Iris pigment epithelial cell (primary cell): Measurements from ENCODE around the gene VIPAS39.
A peak's percentile ranks its signal among the peaks of the same experiment; 100 is the strongest.
"Not testable (repeated sequence)": the region's sequence is repeated elsewhere in the genome, so short reads cannot be mapped to it uniquely, and the experiment has no call there.

Source experiments
- DNase-seq: peaks from one replicate; pipeline ENCODE4 v3.0.0-alpha.2; 2011; ENCODE audit warnings: low read depth

Gene VIPAS39

DNA sequence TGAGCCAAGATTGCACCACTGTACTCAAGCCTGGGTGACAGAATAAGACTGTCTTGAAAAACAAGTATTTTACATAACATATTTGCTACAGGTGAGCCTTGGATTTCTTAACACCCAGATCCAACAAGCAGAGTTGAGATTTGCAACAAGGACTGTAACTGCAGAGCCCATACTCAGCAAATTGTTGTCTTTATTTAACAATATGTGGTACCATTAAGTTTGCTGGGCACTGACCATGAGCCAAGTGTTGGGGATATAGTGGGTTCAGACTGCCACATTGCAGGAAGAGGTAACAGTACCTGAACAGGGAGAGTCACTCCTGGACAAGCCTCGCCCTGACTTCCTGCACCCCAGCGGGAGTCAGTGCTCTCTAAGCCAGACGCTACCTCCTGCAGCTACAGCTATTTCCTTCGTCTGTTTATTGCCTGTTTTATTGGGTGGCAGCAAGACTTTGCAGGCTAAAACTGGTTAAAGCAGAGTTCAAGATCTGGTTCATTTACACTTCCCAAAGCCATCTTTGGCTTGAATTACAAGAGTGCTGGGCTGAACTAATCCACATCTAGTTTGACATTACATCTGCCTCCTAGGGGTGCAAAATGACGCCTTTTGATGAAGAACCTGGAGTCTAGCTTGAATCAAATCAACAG is 12.9 kb upstream of the VIPAS39 start:
- DNase-seq = no peak

DNA sequence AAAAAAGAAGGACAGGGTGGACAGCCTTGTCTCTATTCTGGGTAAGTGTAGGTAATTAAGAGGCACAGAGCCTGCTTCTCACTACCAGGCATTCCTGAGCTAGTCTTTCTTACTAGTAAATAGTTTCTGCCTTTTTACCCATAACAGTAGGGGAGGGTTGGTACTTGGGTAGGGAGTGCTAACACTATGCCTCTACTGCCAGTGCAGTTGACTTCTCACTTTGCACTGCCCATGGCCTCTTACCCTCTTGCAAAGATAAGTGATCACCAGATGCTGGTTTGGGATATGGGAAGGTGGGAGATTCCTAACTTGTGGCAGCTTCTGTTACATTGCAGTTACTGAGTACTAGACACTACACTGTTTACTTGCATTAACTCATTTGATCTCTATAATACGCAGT is 12.1 kb upstream of the VIPAS39 start:
- no peak for DNase-seq

DNA sequence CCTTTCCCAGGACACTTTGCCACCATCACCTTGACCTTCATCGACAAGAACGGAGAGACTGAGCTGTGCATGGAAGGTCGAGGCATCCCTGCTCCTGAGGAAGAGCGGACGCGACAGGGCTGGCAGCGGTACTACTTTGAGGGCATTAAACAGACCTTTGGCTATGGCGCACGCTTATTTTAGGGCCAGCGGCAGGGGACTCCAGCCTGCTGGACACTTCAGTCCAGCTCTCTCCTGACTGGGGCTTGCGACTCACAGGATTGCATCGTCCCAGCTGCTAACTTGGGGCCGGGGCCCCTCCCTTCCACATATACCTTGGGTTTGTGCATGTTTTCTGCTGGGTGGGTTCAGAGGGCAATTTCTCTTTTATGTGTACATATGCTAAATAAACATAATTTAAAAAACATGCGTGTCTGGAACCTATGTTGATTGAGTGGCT is 11.7 kb upstream of the VIPAS39 start:
- no peak for DNase-seq

DNA sequence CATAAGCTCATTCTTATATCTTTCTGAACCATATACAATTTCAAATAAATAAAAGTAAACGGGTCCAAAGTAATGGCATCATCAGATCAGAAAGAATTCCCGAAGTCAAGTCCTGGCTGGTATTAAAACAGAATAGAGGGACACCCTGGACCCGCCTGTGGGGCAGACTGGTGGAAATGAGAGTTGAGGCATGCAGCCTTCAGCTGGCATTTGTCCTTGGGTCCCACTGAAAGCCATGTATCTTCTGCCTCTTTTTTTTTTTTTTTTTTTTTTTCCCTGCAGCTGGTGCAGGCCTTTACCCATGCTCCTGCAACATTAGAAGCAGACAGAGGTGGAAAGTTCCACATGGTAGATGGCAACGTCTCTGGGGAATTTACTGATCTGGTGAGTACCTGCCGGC is 10.4 kb upstream of the VIPAS39 start:
- DNase-seq = no peak

DNA sequence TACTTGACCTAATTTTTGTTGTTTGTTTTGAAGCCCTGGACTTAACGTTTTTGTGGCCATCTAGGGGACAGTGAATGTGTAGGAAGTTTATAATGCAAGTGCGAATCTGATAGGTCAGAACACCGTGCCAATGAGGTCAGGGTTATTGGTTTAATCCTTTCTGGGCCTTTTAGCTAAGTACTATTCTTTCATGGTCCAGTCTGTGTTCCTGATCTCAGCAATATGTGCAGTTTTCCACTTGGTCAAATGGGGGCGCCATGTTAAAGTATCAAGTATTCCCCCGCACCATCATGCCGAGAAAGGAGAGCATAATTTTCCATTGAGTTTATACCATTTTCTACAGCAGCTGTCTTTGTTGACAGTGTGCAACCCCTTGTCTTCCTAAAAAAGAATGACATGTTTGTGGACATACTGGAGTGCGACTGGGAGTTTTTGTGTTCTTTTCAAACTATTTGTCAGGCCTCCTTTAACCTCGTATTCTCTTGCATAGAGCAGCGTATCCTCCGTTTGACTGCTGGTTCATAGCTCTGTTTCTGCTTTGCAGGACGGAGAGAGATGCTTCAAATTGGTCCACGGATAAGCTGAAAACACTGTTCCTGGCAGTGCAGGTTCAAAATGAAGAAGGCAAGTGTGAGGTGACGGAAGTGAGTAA is 1.8 kb upstream of the VIPAS39 start:
- DNase-seq = peak; percentile 80

DNA sequence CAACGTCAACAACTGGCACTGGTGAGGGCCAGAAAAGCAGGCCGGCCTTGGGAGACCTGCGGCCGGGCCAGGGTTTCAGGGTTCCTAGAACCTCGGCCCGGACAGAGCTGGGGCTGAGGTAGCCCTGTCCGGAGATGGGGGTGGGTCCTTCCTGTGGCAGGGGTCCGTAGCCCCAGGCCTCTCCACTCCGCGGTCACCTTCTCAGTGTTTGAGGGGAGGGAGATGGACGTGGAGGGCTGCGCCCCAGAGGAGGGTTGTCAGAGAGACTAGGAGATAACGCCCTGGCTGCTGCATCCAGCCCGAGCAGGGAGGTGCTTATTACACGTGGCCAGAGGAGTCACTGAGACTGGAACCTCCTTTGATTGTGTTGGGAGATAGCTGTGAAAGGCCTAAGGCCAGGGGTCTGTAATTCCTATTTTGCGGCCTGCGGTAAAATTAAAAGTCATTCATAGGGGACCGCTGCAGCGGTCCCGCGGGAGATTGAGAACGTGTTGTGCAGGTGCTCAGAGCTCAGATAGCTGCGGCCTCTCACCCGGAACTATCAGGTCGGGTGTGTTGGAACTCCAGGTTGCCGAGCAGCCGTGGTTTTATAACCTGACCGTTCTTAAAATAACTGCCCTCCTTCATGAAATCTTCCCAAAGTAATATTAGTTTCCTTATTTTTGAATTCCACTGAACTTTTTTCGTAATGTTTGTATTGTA is 999 bp upstream of the VIPAS39 start:
- DNase-seq = peak; percentile 50

DNA sequence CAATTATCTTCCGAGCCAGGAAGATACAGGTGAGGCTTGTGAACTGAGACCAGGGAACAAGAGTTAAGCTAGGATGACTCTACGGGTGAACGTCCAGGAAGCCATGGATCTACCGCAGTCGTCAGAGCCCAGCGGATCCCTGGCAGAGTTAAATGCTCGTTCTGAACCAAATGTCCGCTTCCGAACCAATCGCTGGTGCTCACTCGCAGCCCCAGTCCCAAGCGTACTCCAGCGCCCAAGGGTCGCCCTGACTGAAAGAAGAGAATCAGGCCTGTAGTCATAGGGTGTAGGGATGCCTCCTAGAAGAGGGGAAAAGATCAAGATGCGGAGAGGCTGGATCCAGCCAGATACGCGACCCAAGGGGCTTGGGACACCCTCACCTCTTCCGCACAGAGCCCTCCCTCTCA is 283 bp downstream of the VIPAS39 start:
- peak; percentile 49 for DNase-seq

DNA sequence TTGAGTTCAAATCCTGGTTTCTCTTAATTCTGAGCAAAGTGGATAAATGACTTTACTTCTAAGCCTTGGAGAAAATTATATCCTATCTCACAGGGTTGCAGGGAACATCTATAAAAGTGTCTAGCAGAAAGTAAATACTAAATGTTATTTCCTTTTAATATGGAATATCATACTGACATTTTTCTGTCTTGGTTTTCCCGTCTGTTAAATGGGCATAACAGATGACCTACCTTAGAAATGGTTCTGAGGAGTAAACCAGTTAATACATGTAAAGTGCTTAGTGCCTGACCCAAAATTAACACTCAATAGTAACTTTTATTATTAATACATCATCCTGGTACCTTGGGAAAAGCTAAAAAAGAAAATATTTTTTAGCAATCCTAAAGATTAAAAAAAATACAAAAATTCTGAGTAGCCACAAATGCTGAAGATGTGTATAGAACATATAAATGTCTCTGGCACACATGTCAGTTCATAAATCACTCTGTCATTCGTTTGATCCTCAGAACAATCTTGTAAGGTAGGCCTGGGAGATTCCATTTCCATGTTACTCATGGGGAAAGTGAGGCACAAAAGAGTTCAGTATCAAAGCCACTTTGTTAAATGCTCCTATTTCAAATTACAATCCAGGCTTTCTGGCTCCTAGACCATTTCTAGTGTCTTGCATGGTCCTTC is 1.3 kb downstream of the VIPAS39 start:
- DNase-seq = no peak

DNA sequence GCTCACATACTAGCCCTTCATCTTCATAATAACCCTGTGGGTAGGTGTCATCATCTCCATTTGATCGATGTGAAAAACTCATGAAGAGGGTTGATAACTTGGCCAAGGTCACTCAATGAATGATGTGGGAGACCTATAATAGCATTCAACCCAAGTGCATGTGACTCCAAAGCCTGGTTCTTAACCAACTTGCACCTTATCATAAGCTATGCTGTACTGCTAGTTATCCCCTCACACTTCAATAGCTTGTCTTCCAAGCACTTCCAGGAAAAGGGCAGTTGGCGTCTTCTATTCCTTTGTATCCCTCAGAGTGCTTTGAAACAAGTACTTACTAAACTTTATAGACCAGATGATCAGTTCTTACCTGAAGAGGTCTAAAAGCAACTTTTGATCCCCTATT is 15.2 kb downstream of the VIPAS39 start:
- no peak for DNase-seq

DNA sequence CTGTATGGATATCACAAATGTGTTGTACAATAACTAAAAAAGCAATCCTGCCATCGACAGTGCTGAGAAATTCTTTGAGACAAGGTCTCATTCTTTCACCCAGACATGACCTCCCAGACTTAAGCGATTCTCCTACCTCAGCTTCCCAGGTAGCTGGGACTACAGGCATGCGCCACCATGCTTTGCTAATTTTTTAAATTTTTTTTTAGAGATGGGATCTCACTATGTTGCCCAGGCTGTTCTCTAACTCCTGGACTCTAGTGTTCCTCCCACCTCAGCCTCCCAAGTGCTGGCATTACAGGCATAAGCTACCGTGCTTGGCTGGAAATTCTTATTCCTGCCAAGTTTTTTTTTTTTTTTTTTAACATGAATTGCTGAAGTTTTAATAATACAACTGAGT is 17.5 kb downstream of the VIPAS39 start:
- DNase-seq = no peak

DNA sequence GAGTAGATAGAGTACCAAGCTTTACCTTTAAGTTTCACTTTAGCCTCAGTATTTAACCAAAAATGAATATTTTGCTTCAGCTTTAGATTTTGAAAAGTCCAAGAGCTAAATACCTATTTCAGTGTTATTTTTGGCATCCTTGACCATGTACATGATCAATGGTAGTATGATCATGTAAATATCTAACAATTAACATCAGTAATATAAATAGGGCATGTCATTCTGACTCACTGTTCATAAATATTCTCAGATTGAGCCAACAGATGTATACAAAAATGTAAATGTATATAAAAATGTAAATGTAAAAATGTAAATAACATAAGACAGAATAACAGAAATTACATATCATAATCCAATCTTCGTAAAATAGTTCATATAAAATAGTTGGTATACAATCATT is 18.8 kb downstream of the VIPAS39 start:
- no peak for DNase-seq

DNA sequence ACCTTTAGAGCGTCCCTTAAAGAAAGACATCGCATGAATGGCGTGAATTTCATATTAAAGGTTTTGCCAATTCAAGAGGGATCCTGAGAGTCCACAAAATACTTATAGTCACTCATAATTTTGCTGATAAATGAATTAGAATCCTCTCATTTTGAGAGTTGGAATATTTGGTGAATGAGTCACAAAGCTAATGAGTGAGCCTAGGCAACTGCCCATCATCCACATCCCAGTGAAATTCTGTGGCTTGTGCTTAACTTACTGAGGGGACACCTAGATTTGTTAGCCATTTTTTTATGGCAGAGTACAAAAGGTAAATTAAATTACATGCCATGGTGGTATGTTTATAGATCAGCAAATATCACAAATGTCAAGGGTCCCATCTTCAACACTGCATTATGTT is 21.4 kb downstream of the VIPAS39 start:
- peak; percentile 12 for DNase-seq

DNA sequence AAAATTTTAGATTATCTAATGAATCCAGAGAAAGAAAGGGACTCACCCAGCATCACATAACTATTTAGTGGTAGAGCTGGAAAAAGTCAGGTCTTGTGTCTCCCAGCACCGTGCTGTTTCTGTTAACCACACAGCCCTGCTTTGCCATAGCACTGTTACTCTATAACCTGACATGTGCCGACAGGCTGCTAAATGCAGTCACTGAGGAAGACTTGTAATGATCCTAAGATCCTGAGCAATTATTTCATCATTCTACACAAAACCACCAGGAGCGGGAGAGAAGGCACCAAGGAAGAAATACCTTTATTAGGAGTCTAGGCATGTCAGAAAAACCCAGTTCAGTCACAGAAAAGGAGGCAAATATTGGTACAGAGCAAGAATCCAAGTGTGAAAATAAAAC is 31.0 kb downstream of the VIPAS39 start:
- DNase-seq = no peak

DNA sequence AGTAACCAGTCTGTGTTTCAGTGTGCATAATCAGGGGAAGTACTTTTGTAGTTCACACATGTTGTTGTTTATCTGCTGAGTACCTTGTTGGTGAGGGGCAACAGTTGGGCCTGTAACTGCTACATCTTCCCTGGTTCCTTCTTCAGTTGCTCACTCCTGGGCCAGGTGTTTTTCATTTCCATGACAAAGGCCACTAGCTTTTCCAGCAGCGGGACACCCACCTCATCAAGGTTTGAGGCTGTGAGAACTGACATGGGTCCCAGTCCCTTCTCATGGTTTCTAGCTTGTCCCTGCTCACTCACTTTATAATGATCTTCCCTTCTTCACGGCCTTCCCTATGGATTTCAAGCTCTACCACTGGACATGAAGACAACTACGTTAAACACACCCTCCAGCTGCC is 32.5 kb downstream of the VIPAS39 start:
- no peak for DNase-seq

DNA sequence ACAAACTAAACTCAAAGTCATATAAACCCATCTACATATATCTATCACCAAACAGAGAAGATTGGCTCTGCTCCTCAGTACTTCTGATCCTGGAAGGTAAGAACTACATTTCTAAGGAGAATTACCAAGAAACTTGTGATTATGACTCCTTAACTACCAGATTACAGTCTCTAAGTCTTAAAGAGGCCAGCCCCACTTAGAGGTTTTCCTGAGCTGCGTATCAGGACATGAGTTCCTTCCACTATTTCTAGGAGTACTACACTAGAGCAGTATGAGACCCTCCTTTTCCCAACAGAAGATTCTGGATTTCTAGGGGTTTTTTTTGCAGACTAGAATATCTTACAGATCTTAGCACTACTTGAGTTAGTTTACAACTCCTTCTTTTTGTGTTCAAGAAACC is 34.0 kb downstream of the VIPAS39 start, which contains the start of gene NOXRED1:
NOXRED1 (minus strand) TSS at position 101 of the 400 bp plus-strand sequence. CDS start 634 bp downstream, outside the sequence.
- DNase-seq = no peak

DNA sequence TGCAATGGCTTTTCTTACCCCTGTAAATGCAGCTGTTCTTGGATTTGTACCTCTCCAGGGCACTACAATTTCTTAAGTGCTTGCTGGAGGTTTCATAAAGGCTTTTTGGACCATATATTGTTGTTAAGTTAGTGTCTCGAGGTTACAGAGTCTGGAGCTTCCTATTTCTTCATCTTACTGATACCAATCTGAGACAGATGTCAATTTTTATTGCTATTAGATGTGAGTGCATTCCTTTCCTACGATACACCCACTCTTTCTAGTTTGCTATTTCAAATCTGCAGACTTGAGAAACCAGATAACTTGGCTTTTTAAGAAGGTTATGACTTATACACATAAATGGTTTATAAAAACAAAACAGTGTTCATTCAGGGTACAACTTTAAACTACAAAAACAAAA is 36.2 kb downstream of the VIPAS39 start:
- peak; percentile 65 for DNase-seq

DNA sequence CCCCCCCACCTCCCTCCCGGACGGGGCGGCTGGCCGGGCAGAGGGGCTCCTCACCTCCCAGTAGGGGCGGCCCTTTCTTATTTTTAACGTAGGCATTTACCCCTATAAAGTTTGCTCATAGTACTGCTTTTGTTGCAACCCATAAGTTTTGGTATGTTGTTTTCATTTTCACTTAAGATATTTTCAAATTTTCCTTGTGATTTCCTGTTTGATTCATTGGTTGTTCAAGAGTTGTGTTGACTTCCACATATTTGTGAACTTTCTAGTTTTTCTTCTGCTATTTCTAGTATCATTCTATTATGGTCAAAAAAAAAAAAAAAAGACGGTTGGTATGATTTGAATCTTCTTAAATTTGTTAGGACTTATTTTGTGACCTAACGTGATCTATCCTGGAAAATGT is 40.6 kb downstream of the VIPAS39 start:
- no peak for DNase-seq

DNA sequence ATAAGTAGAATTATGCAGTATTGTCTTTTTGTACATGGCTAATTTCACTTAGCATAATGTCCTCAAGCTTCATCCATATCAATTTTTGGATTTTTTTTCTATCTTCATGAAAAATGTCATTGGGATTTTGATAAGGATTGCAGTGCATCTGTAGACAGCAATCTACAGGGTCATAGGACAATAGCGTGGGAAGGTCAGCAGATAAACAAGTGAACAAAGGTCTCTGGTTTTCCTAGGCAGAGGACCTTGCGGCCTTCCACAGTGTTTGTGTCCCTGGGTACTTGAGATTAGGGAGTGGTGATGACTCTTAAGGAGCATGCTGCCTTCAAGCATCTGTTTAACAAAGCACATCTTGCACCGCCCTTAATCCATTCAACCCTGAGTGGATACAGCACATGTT is 41.3 kb downstream of the VIPAS39 start:
- DNase-seq = not testable (repeated sequence)

DNA sequence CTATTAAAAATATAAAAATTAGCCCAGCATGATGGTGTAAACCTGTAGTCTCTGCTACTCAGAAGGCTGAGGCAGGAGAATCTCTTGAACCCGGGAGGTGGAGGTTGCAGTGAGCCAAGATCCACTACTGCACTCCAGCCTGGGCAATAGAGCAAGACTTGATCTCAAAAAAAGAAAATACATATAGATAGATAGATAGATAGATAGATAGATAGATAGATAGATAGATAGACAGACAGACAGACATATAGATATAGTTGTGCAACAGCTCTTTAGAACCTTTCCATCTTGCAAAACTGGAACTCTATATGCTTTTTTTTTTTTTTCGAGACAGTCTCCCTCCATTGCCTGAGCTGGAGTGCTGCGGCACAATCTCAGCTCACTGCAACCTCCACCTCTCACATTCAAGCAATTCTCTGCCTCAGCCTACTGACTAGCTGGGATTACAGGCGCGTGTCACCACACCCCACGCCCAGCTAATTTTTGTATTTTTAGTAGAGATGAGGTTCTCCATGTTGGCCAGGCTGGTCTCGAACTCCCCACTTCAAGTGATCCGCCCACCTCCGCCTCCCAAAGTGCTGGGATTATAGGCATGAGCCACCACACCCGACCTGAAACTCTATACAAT is 41.9 kb downstream of the VIPAS39 start:
- DNase-seq = not testable (repeated sequence)

DNA sequence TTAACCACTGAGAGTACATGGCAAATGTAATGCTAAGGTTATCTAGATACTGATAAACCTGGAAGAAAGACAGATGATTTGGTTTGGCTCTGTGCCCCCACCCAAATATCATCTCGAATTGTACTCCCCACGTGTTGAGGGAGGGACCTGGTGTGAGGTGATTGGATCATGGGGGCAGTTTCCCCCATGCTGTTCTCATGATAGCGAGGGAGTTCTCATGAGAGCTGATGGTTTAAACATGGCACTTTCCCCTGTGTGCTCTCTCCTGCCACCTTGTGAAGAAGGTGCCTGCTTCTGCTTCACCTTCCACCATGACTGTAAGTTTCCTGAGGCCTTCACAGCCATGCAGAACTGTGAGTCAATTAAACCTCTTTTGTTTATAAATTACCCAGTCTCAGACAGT is 48.3 kb downstream of the VIPAS39 start:
- DNase-seq = peak; percentile 29

DNA sequence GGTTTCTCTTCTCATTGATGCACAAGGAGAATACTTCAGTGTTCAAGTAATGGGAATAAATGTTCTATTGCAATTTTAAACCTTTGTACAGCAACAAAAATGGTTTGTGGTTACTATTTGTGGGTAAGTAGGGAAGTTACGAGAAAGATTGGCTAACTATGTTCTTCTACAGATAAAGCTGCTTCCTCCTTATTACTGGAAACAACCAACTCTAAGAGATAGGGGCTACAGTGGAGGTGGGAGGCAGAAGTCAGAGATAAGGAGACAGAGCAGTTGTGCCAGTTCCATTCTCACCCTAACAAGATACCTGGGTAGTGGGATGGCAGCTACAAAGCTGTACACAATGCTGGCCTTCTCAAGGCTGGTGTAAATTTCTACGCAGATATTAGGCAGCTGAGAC is 50.2 kb downstream of the VIPAS39 start:
- peak; percentile 40 for DNase-seq

DNA sequence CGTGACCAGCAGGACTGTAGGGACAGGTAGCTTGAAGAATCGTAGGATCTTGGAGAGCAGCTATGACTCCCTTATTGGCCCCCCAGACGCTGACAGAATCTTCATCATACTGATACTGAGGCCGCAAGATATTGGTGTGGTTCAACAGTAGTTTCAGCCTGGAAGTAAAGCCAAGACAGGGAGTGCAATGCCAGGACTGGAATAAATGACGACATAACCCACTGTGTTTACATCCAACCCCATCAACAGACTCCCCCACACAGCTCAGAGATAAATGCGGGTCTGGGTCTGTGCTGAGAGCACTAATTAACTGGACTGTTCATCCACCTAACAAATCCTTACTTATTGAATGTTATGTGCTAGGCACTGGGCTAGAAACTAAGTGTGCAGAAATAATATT is 50.7 kb downstream of the VIPAS39 start:
- DNase-seq = peak; percentile 14
